ENCODE measurements around the gene MS4A2.
"Not testable (repeated sequence)": the region's sequence is repeated elsewhere in the genome, so short reads cannot be mapped to it uniquely, and the experiment has no call there.

Gene MS4A2

DNA sequence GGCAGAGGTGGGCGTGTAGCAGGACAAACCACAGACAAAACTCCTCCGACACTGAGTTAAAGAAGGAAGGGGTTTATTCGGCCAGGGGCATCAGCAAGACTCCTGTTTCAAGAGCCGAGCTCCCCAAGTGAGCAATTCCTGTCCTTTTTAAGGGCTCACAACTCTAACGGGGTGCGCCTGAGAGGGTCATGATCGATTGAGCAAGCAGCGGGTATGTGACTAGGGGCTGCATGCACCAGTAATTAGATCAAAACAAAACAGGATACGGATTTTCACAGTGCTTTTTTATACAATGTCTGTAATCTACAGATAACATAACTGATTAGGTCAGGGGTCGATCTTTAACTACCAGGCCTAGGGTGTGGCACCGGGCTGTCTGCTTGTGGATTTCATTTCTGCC, 12.9 kb downstream of the MS4A2 start:
- DNase-seq (ENCODE audit: low read depth in 2 of 2): not testable (repeated sequence)

DNA sequence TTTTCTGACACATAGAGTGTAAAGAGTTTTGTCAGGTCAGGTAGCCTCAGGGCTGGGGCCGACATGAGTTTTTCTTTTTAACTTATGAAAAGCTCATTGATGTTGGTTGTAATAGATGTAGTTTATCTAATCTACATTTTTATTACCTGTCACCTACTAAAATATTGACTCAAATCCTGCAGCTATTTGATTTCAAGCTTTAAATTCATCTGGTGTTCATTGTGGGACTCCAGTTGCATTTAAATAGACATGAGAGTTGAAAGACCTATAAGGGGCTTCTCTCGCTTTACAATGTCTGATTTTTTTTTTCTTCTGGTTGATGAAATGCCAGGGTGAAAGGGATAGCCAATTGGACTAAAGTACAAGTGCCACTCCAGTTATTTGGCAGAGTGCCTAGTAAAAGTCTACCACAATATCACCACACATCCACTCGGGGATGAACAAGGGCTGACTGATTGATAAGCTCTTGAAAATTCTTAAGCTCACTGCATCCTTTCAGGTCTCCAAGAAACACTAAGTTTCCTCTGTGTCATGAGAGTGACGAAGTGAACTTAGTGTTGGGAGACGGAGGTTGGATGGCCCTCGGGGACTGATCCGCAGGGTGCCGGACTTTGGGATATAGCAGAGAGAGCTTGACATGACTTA, 16.1 kb downstream of the MS4A2 start:
- not testable (repeated sequence) for DNase-seq (ENCODE audit: low read depth in 2 of 2)

DNA sequence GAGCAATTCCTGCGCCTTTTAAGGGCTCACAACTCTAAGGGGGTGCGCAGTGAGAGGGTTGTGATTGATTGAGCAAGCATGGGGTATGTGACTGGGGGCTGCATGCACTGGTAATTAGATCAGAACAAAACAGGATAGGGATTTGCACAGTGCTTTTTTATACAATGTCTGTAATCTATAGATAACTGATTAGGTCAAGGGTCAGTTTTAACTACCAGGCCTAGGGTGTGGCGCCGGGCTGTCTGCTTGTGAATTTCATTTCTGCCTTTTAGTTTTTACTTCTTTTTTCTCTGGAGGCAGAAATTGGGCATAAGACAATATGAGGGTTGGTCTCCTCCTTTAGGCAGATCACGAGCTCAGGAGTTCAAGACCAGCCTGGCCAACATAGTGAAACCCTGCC, 20.2 kb downstream of the MS4A2 start:
- not testable (repeated sequence) for DNase-seq (ENCODE audit: low read depth in 2 of 2)

DNA sequence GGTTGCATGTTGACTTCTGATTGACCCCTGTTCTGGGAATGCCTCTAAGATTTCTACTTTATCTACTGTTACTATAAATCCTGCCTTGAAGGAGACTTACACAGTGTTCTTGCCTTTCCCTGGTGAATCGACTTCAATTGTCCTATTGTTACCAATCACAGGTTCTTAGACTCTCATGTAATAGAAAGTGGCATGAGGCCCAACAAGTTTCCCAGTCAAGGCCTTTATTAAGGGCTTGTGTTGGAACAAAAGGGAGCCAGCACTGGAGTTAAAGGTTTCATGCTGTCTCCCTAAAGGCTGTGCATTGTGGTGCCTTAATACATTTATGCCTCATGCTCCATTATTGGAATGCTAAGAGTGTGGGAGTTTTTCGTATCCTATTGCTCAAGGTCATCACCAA, 23.3 kb downstream of the MS4A2 start:
- DNase-seq (ENCODE audit: low read depth in 2 of 2): no peak

DNA sequence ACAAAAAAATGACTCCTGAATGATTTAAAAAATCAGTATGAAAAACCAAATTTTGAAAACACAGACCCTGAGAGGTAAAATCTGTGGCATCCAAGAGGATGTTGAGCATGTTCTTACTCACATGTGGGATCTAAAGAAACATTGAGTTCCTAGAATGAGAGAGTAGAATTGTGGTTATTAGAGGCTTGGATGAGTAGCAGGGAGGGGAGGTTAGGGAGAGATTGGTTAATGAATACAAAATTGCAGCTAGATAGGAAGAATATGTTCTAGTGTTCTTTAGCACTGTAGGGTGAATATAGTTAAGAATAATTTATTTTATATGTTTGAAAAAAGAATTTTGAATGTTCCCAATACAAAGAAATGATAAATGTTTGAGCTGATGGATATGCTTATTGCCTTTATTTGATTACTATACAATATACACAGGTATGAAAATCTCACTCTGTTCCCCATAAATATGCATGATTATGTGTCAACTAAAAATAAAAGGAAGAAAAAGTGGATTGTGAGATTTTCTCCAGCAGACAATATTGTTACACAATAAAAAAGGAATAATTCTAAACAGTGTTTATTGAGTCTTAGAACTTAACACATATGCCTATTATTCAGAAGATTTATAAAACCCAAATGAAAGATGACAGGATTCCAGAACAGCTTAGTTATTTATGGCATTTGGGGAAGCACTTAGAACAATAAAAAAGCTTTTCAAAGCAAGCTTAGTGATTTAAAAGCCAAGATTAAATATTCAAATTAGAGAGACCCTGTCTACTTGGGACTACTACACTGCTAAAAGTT, 28.7 kb downstream of the MS4A2 start:
- DNase-seq (ENCODE audit: low read depth in 2 of 2): no peak

DNA sequence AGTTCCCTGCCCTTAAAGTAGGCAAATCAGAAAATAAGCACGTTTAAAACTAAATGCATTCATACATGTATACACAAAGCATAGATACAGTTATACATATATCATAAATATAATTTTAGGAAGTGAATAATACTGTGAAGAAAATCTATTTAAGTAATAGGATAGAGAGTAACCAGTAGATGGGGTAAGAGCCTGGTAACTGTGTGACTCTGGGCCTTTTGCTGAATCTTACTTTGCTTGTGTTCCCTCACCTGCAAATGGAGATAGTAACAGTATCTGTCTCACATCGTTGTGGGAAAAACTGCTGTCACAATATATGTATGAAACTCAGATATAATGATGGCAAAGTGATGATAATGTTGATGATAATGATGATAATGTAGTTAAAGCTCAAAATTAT, 29.9 kb downstream of the MS4A2 start:
- DNase-seq (ENCODE audit: low read depth in 2 of 2): no peak

DNA sequence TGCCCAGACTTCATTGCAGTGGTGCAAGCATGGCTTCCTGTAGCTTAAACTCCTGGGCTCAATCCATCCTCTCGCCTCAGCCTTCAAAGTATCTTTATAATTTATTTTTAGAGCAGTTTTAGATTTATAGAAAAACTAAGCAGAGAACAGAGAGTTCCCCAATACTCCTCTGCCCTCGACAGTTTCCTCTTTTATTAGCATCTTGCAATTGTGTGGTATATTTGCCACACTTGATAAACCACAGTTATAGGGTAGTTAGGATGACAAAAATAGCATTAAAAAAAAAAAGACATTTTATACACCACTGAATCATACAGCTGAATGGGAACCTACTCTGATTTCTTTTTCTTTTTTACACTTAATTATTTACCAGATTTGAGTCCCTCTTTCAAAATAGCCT, 31.2 kb downstream of the MS4A2 start:
- DNase-seq (ENCODE audit: low read depth in 2 of 2): no peak

DNA sequence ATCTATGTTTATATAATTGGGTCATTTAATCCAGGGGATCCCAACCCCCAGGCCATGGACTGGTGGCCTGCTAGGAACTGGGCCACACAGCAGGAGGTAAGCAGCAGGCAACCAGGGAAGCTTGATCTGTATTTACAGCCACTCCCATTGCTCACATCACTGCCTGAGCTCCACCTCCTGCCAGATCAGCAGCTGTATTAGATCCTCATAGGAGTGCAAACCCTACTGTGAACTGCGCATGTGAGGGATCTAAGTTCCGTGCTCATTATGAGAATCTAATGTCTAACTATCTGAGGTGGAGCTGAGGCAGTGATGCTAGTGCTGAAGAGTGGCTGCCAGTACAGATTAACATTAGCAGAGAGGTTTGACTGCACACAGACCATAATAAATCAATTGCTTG, 32.8 kb downstream of the MS4A2 start:
- DNase-seq (ENCODE audit: low read depth in 2 of 2): no peak

DNA sequence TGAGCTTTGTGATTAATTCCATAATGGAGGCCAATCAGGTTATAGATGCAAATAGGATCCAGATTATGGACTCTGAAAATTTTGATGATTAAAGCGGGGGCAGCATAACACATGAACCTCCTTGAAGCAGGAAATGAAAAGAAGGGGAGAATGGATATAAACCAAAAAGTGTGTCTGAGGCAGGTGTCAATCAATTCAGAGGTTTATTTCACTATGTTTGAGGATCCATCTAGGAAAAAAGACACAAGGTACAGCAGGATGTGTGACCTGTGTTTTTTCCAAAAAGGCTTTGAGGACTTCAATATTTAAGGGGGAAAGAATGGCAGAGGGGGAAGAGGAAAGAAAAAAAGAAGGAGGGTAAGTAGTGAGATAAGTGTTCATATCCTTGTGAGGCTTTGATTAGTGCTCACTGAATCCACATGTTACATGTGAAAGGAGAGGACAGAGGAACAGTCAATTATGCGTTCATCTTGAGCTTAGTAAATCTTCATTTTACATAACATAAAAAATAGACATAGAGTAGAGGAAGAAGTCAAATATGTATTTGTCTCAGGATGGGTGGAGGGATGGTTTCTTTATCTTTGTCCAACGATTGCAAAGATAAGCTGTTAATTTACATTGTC, 34.1 kb downstream of the MS4A2 start:
- DNase-seq (ENCODE audit: low read depth in 2 of 2): no peak

DNA sequence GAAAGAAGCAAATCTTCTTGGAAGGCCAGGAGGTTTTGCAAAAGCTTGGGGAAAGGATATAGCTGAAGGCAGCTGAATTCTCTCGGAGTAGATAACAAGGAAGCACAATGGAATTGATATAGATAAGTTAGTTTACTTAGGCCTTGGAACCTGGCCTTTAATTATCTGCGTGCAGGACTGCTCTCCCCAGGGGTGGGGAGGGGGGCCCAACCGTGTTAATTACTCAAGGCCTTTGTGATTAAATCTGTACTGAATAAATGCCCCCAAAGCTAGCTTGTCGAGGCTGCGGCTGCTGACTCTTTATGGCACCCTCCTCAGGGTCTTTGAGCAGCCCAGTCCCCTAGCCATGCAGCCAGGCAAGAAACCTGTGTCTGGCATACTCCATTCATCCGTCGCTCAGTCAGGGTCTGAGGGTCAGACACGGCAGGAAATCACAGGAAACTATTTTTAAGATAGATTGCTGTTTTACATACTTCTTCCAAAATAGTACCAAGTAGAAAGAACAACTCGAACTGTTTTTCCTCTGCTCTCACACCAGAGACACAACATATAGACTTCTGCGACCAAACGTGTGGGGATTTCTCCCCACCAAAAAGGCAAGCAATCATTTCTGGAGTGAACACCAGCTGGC, 36.5 kb downstream of the MS4A2 start:
- no peak for DNase-seq (ENCODE audit: low read depth in 2 of 2)

DNA sequence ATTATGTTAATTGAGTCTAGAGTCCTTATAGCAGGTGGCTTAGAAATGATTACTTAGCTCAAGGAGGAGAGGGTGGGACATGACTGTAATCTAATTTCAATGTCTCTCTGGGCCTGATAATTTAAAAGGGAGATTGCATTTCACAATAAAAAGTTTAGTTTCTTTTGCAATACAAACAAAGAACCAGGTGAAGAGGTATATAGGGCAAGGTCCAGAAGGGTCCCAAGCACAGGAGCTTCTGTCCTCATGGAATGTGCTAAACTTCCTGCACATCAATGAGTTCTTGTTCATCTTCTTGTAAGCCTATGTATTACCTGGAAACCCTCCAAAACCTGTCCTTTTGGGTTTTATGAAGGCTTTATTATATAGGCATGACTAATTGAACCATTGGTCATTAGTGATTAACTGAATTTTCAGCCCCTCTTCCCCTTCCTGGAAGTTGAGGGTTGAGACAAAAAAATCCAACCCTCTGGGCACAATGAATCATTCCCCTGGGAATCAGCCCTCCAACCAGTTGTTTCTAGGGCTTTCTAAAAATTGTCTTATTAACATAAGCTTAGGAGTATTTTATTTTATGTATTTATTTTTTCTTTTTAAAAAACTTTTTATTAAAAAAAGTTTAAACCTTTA, 37.6 kb downstream of the MS4A2 start:
- no peak for DNase-seq (ENCODE audit: low read depth in 2 of 2)

DNA sequence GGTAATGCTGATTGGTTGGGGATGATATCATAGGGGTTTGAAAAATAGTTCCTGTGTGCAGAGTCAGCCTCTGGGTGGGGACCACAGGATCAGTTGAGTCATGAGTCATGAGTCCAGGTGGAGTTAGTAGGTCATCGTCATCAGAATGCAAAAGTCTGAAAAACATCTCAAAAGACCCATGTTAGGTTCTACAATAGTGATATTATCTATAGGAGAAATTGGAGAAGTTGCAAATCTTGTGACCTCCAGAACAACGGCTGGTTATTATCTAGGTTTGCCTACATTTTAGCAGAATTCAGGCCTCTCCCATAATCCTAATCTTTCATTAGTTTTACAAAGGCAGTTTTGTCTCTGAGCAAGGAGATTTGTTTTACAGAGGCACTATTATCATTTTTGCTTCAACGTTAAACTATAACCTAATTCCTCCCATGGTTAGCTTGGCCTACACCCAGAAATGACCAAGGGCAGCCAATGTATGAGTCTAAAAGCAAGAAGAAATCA, 38.9 kb downstream of the MS4A2 start:
- no peak for DNase-seq (ENCODE audit: low read depth in 2 of 2)

DNA sequence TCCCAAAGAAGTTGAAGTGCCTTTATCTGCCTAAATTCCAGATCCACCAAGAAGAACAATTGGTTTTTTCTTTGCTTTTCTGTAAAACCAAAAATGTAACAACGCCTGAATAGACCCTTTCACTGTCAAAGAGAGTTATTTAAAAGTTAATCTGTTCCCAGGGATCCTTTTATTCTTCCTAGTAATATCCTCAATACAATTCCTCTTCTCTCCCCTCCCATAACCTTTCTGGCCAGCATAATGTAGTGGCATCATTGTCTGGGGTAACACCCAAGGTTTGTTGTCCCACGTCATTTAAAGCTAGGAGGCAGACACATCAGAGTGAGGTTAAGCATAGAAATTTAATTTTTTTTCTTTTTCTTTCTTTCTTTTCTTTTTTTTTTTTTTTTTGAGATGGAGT, 39.9 kb downstream of the MS4A2 start:
- DNase-seq (ENCODE audit: low read depth in 2 of 2): no peak

DNA sequence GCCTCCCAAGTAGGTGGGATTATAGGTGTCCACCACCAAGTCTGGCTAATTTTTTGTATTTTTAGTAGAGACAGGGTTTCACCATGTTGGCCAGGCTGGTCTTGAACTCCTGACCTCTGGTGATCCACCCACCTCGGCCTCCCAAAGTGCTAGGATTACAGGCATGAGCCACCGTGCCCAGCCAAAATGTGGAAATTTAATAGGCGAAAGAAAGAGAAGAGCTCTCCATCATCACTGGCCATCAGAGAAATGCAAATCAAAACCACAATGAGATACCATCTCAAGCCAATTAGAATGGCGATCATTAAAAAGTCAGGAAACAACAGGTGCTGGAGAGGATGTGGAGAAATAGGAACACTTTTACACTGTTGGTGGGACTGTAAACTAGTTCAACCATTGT, 40.4 kb downstream of the MS4A2 start:
- not testable (repeated sequence) for DNase-seq (ENCODE audit: low read depth in 2 of 2)

DNA sequence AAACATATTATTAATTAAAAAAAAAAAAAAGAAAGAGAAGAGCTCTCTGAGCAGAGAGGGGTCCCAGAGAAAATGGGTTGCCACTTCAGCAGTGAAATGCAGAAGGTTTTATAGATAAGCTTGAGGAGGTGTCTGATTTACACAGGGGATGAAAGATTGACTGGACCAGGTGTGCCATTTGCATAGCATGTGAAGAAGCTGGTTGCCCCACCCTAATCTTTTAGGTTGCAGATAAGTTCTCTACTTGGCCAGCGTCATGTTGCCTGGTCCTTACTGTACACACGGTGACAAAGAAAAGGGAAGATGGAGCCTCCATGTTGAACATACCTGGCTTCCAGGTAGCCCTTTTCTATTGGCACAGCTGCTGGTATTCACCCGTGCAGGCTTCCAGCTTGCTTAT, 41.4 kb downstream of the MS4A2 start:
- no peak for DNase-seq (ENCODE audit: low read depth in 2 of 2)

DNA sequence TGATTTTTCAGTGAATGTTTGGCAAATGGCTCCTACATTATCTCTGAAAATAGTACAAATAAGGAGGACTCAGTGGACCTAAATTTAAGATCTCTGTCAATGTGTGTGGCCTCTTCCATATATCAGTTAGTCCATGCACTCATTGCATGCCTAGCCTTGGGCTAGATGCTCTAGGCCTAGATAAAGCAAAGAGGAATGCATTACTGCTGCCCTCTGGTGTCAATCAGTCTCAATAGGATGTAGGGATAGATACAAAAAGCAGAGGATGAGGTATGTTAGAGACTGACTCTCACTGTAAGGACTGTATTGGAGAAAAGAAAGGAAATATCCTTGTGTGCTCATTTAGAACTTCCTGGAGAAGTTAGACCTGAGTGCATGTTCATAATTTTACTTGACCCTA, 42.0 kb downstream of the MS4A2 start:
- DNase-seq (ENCODE audit: low read depth in 2 of 2): no peak

DNA sequence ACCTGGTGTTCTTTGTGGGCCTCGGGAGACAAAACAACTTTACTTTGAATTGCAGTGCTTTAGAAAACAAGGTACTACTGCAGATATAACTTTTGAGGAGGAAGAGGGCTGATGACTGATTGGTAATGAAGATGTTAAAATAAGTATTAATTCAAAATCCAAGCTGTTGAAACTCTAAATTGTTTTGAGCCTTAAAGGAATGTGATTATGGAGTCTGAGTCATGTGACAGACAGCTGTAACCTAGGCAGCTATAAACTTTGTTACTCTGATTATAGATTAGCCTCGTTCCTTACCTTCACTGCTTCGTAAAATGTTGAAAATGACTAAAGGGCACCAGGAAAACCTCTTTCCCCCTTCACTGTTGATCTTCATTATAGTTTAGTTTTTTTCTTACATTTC, 43.4 kb downstream of the MS4A2 start:
- no peak for DNase-seq (ENCODE audit: low read depth in 2 of 2)

DNA sequence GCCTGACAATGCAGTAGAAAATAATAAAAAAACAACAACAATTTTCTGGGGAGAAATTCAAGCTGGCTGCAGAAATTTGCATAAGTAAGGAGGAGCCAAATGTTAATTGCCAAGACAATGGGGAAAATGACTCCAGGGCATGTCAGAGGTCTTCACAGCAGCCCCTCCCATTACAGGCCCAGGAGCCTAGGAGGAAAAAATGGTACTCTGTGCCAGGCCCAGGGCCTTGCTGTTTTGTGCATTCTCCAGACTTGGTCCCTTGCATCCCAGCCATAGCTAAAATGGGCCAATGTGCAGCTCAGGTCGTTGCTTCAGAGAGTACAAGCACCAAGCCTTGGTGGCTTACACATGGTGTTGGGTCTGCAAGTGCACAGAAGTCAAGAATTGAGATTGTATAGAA, 45.5 kb downstream of the MS4A2 start:
- DNase-seq (ENCODE audit: low read depth in 2 of 2): no peak

DNA sequence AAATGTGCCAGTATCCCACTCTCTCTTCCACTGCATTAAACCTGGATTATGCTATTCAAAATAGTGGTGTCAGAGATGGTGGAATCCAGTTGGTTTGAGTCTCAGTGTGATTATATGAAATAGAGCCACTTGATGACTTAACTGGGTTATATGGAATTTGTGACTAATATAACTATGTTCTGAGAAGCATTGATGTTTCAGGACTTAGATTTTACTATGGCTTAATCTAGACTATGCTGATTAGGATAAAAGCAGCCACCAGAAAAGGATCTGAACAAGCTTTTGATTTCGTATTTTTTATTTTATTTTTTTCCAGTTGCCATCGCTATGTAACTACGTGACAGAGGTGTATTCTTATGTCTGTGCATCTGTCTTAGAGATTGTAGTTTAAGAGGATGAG, 55.3 kb downstream of the MS4A2 start:
- DNase-seq (ENCODE audit: low read depth in 2 of 2): no peak

DNA sequence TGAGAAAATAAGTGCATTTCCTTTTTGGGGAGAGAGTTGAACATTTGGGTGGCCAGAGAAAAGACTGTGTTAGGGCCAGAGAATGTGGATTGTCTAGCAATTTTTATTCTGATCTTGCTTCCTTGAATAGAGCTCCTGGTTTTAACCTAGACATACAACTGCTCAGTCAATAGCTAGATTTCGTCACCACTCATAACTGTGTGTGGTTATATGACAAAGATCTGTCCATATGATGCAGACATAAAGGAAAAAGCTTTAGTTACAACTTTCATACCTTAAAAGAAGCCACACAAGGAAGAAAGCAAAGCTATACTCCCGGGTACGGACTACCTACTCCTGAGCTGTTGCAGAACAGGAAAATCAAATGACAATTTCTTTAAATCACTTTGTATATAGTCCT, 57.2 kb downstream of the MS4A2 start:
- no peak for DNase-seq (ENCODE audit: low read depth in 2 of 2)

Measured in fibroblast of skin of left biceps (primary cell).